Caco-2 (cell line): ENCODE data around the gene FBXW7. TPM values are rescaled to one million over a fixed set of nuclear protein-coding genes. Genes with fewer than 3 reads are reported as not detected.

Experiments used
- BruUV-seq: library from RNA; stranded (reverse); fragments of 400-500 nt; replicated peaks from 2 replicates; lab custom pipeline; 2021; lab: Mats Ljungman, UMichigan
- CTCF ChIA-PET: fragments of 300-600 bp; sonication (Branson Sonifier 250); formaldehyde crosslinking; loops from one replicate; lab custom pipeline; 2022; ENCODE audit warnings: antibody characterized with exemption; lab: Charles Lee
- POLR2A ChIA-PET: fragments of 300-600 bp; sonication (Branson Sonifier 250); formaldehyde crosslinking; loops from one replicate; lab custom pipeline; 2022; ENCODE audit warnings: antibody characterized with exemption; lab: Charles Lee
- DNase-seq, 2 experiments: peaks; one replicate each; pipeline versions ENCODE4 v3.0.0 to v3.0.0-alpha.2; 2020 to 2022
- H3K27me3 ChIP-seq: replicated peaks from 2 replicates; pipeline ENCODE4 v1.6.0; 2011; ENCODE audit warnings: low read length; ENCODE audit not compliant: control insufficient read depth, insufficient read depth
- H3K36me3 ChIP-seq: 2 replicates; pipeline ENCODE4 v1.5.1; 2011; ENCODE audit warnings: low read length; ENCODE audit not compliant: control insufficient read depth, insufficient read depth
- H3K4me1 ChIP-seq: fragments of 250-450 bp; sonication (Bioruptor Pico); 2 replicates; pipeline ENCODE4 v1.5.1; 2020; ENCODE audit warnings: mild to moderate bottlenecking
- H3K4me3 ChIP-seq: 2 replicates; pipeline ENCODE4 v1.5.1; 2011; ENCODE audit warnings: low read depth, mild to moderate bottlenecking, control low read depth, low read length
- H3K9me3 ChIP-seq: fragments of 250-450 bp; sonication (Bioruptor Pico); 2 replicates; pipeline ENCODE4 v1.5.1; 2020; ENCODE audit warnings: mild to moderate bottlenecking, moderate library complexity
- H3K27ac Mint-ChIP-seq: one replicate; pipeline ENCODE4 v1.8.0; 2022; ENCODE audit warnings: mixed read lengths; ENCODE audit not compliant: unreplicated experiment
- H3K27me3 Mint-ChIP-seq: one replicate; pipeline ENCODE4 v1.8.0; 2022; ENCODE audit warnings: mixed read lengths; ENCODE audit not compliant: insufficient read depth, unreplicated experiment
- H3K36me3 Mint-ChIP-seq: one replicate; pipeline ENCODE4 v1.8.0; 2022; ENCODE audit warnings: mild to moderate bottlenecking, mixed read lengths; ENCODE audit not compliant: insufficient read depth, unreplicated experiment
- H3K4me1 Mint-ChIP-seq: one replicate; pipeline ENCODE4 v1.8.0; 2022; ENCODE audit warnings: low read depth, mixed read lengths; ENCODE audit not compliant: unreplicated experiment
- H3K4me3 Mint-ChIP-seq: one replicate; pipeline ENCODE4 v1.8.0; 2022; ENCODE audit warnings: mild to moderate bottlenecking, moderate library complexity, mixed read lengths; ENCODE audit not compliant: unreplicated experiment
- H3K9me3 Mint-ChIP-seq: one replicate; pipeline ENCODE4 v1.8.0; 2022; ENCODE audit warnings: mixed read lengths; ENCODE audit not compliant: unreplicated experiment
- intact Hi-C: fragments of 100-400 bp; cut with micrococcal nuclease; formaldehyde crosslinking; loops from one replicate; pipeline ENCODE4 v1.10.0; 2022; ENCODE audit not compliant: unreplicated experiment
- microRNA-seq: library from miRNA; unstranded; fragments of <30 nt; microRNA quantifications from one replicate; pipeline ENCODE4 v1.2.0, GENCODE V29; 2022
- total RNA-seq: library from RNA; stranded (reverse); gene quantifications from 2 replicates; pipeline ENCODE4 v1.2.3, GENCODE V29; 2022
- TF ChIP-seq, protein P1 (sequence below), 2 experiments: fragments of 200-600 bp in 1 of 2; IDR thresholded peaks; 1 replicate in 1 of 2; 2 replicates in 1 of 2; pipeline versions ENCODE4 v1.5.1 to v1.8.0; 2011 to 2022; ENCODE audit warnings: antibody characterized with exemption in 1 of 2, control low read depth in 1 of 2, inconsistent platforms in 1 of 2, low read depth in 1 of 2, low read length in 1 of 2, mild to moderate bottlenecking in 1 of 2, moderate library complexity in 1 of 2; ENCODE audit not compliant: insufficient read depth in 1 of 2, severe bottlenecking in 1 of 2, unreplicated experiment in 1 of 2

The FBXW7 gene
- total RNA-seq, 1 experiment from 2014 or later = 34.1 TPM

DNA sequence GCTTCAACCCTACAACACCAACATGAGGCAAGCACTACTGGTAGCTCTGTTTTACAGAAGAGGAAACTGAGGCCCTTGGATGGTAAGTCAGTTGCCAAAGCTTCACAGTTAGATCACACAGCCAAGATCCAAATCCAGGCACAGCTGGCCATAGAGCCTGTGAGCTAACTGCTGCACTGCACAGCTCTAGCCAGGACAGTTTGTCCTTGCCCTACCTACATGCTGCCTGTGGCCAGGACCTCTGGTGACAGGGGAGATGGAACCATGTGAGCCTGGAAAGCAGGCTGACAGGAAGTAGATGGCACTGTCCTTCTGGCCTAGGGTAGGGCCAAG, 257.8 kb downstream of the FBXW7 start:
- CTCF ChIA-PET = no interaction called here
- no peak overlapping the region for H3K4me3 Mint-ChIP-seq
- POLR2A ChIA-PET = no interaction called here
- H3K27me3 Mint-ChIP-seq = no peaks in the 10 kb centered on the region
- H3K9me3 Mint-ChIP-seq = no peaks in the 10 kb centered on the region
- Histone ChIP-seq H3K9me3 (no peaks in the 10 kb centered on the region), H3K4me1 (peaks cover 14% of the 10 kb centered on the region), H3K36me3 (no peaks in the 10 kb centered on the region), H3K27me3 (no peaks in the 10 kb centered on the region), H3K4me3 (no peak overlapping the region)
- intact Hi-C loops = no loop called here
- no peak for DNase-seq
- H3K4me1 Mint-ChIP-seq = peaks cover 10% of the 10 kb centered on the region
- H3K36me3 Mint-ChIP-seq = no peaks in the 10 kb centered on the region
- no peak overlapping the region for H3K27ac Mint-ChIP-seq
- TF ChIP-seq, protein P1, sequence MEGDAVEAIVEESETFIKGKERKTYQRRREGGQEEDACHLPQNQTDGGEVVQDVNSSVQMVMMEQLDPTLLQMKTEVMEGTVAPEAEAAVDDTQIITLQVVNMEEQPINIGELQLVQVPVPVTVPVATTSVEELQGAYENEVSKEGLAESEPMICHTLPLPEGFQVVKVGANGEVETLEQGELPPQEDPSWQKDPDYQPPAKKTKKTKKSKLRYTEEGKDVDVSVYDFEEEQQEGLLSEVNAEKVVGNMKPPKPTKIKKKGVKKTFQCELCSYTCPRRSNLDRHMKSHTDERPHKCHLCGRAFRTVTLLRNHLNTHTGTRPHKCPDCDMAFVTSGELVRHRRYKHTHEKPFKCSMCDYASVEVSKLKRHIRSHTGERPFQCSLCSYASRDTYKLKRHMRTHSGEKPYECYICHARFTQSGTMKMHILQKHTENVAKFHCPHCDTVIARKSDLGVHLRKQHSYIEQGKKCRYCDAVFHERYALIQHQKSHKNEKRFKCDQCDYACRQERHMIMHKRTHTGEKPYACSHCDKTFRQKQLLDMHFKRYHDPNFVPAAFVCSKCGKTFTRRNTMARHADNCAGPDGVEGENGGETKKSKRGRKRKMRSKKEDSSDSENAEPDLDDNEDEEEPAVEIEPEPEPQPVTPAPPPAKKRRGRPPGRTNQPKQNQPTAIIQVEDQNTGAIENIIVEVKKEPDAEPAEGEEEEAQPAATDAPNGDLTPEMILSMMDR (IDR thresholded peaks at IDR 0.05; ENCODE audit: insufficient read depth in 1 of 2, low read depth in 1 of 2, low read length in 1 of 2, severe bottlenecking in 1 of 2, unreplicated experiment in 1 of 2) = no peak
- no TSS peak for BruUV-seq

DNA sequence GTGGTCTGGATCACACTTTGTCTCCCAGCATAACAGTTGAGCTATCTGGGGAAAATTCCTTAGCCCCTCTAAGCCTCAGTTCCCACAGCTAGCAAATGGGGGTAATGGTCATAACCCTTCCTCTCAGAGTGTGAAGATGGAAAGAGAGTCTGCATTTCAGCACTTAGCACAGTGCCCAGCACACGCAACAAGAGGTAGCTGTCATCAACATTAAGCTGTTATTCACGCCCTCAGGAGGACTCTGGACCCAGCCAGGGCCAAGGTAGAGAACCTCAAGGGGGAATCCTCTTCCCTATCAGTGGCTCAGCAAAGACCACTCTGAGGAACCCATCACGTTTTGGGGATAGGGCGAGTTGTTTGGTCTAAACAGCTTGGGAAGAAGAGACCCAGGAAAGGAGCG, 258.6 kb downstream of the FBXW7 start:
- H3K9me3 Mint-ChIP-seq = no peaks in the 10 kb centered on the region
- Histone ChIP-seq H3K27me3 (no peaks in the 10 kb centered on the region), H3K9me3 (no peaks in the 10 kb centered on the region), H3K36me3 (no peaks in the 10 kb centered on the region), H3K4me3 (no peak overlapping the region), H3K4me1 (peaks cover 14% of the 10 kb centered on the region)
- TF ChIP-seq, protein P1 (IDR thresholded peaks at IDR 0.05; ENCODE audit: insufficient read depth in 1 of 2, low read depth in 1 of 2, low read length in 1 of 2, severe bottlenecking in 1 of 2, unreplicated experiment in 1 of 2) = no peak
- BruUV-seq = no TSS peak
- H3K4me1 Mint-ChIP-seq = peaks cover 10% of the 10 kb centered on the region
- no peak overlapping the region for H3K4me3 Mint-ChIP-seq
- DNase-seq = no peak
- ChIA-PET CTCF (no interaction called here), POLR2A (no interaction called here)
- H3K27ac Mint-ChIP-seq = no peak overlapping the region
- no peaks in the 10 kb centered on the region for H3K36me3 Mint-ChIP-seq
- H3K27me3 Mint-ChIP-seq = no peaks in the 10 kb centered on the region
- intact Hi-C loops = no loop called here

DNA sequence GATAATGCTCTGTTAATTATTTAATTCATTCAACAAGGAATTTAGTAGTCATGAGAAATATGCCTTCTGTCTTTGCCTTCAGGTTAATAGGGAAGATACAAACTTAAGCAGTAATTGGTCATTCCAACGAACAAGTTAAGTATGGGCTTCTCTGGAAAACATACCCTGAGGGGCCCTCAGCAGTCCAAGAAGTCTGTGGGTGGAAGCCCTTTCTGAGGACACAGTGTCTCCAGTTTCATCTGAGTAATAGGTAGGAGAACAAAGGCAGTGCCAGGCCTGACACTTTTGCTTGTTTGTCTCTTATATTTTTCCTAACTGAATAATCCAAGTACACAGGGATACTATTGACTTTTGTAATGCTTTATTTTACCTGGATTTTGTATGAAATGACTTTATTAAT, 262.5 kb downstream of the FBXW7 start:
- intact Hi-C loops = no loop called here
- CTCF ChIA-PET = no interaction called here
- Mint-ChIP-seq H3K36me3 (no peaks in the 10 kb centered on the region), H3K4me3 (no peak overlapping the region), H3K27me3 (no peaks in the 10 kb centered on the region), H3K4me1 (no peaks in the 10 kb centered on the region), H3K9me3 (no peaks in the 10 kb centered on the region), H3K27ac (no peak overlapping the region)
- H3K36me3 ChIP-seq = no peaks in the 10 kb centered on the region
- H3K4me1 ChIP-seq = peaks cover 4% of the 10 kb centered on the region; the same call in 1 of the 2 replicates
- TF ChIP-seq, protein P1 (IDR thresholded peaks at IDR 0.05; ENCODE audit: insufficient read depth in 1 of 2, low read depth in 1 of 2, low read length in 1 of 2, severe bottlenecking in 1 of 2, unreplicated experiment in 1 of 2) = no peak
- BruUV-seq = no TSS peak
- POLR2A ChIA-PET = no interaction called here
- H3K27me3 ChIP-seq = no peaks in the 10 kb centered on the region
- no peak overlapping the region for H3K4me3 ChIP-seq
- H3K9me3 ChIP-seq = no peaks in the 10 kb centered on the region
- DNase-seq = no peak

Small RNA genes within 50 kb of the gene (microRNA-seq; reads per million reads assigned to microRNA genes)
- 3.7 reads per million, percentile 24 among the genes with 10 or more reads in this experiment for gene MIR3140

Other genes with a start within 250 kb of the FBXW7 start
- 2.6 and 4.6 TPM in 2 replicates for gene TMEM154, start 143.9 kb upstream of the FBXW7 start, total RNA-seq
- gene TIGD4, start 243.6 kb upstream of the FBXW7 start, total RNA-seq = 0.95 and 1.0 TPM in 2 replicates
- 26.9 and 31.9 TPM in 2 replicates for gene ARFIP1, start 243.9 kb upstream of the FBXW7 start, total RNA-seq